IPS-20b (cell line): ENCODE data around the gene CFAP77.
"Not testable (repeated sequence)": the region's sequence is repeated elsewhere in the genome, so short reads cannot be mapped to it uniquely, and the experiment has no call there.

ENCODE experiments used
- H3K27ac ChIP-seq: one replicate; pipeline ENCODE4 v1.5.1; 2013; ENCODE audit warnings: low read length
- H3K27me3 ChIP-seq: 2 replicates; pipeline ENCODE4 v1.6.1; 2013; ENCODE audit warnings: mild to moderate bottlenecking, low read length, inconsistent platforms; ENCODE audit not compliant: insufficient read depth
- H3K36me3 ChIP-seq: 2 replicates; pipeline ENCODE4 v1.6.1; 2013; ENCODE audit warnings: low read depth, mild to moderate bottlenecking, inconsistent platforms, low read length, moderate library complexity; ENCODE audit not compliant: insufficient read depth
- H3K4me1 ChIP-seq: 2 replicates; pipeline ENCODE4 v1.6.1; 2013; ENCODE audit warnings: mild to moderate bottlenecking, control low read depth, inconsistent platforms, low read length, moderate library complexity; ENCODE audit not compliant: insufficient read depth
- H3K4me3 ChIP-seq: 2 replicates; pipeline ENCODE4 v1.5.1; 2013; ENCODE audit warnings: mild to moderate bottlenecking, low read length, inconsistent platforms
- H3K9ac ChIP-seq: 2 replicates; pipeline ENCODE4 v1.6.1; 2013; ENCODE audit warnings: low read depth, mild to moderate bottlenecking, inconsistent platforms, low read length, moderate library complexity
- H3K9me3 ChIP-seq: 2 replicates; pipeline ENCODE4 v1.6.1; 2013; ENCODE audit warnings: mild to moderate bottlenecking, low read depth, low read length, inconsistent platforms; ENCODE audit not compliant: insufficient read depth

CFAP77 gene

GRCh38 chr9:132409828-132410528, at the start of gene CFAP77:
CFAP77 (plus strand) TSS chr9:132410211; CDS start chr9:132410272, 61 bp downstream.
- Histone ChIP-seq H3K36me3 (no peaks in the 10 kb centered on the region), H3K4me1 (peaks cover 9% of the 10 kb centered on the region), H3K9me3 (no peaks in the 10 kb centered on the region), H3K9ac (peak within 1 kb of the TSS; percentile 56; the same call in 1 of the 2 replicates), H3K4me3 (peak within 1 kb of the TSS; percentile 39), H3K27ac (no peak within 1 kb of the TSS), H3K27me3 (peaks cover 63% of the 10 kb centered on the region)

- no peaks in the 10 kb centered on the region for H3K36me3 ChIP-seq
- H3K27me3 ChIP-seq, result no peaks in the 10 kb centered on the region
- no peak overlapping the region for H3K9ac ChIP-seq
- H3K4me1 ChIP-seq, result no peaks in the 10 kb centered on the region
- H3K4me3 ChIP-seq, result no peak overlapping the region
- H3K27ac ChIP-seq, result no peak overlapping the region
- H3K9me3 ChIP-seq, result no peaks in the 10 kb centered on the region
These were observed 45.9 kb upstream of the CFAP77 start for GRCh38 chr9:132364068-132364467.

- Histone ChIP-seq H3K27me3 (no peaks in the 10 kb centered on the region), H3K9ac (no peak overlapping the region), H3K4me3 (no peak overlapping the region), H3K27ac (no peak overlapping the region), H3K9me3 (no peaks in the 10 kb centered on the region), H3K4me1 (no peaks in the 10 kb centered on the region), H3K36me3 (no peaks in the 10 kb centered on the region)
These were observed 44.0 kb upstream of the CFAP77 start for GRCh38 chr9:132365986-132366385.

GRCh38 chr9:132366481-132366880, 43.5 kb upstream of the CFAP77 start:
- no peak overlapping the region for H3K4me3 ChIP-seq
- no peaks in the 10 kb centered on the region for H3K9me3 ChIP-seq
- no peak overlapping the region for H3K27ac ChIP-seq
- no peak overlapping the region for H3K9ac ChIP-seq
- no peaks in the 10 kb centered on the region for H3K36me3 ChIP-seq
- no peaks in the 10 kb centered on the region for H3K4me1 ChIP-seq
- H3K27me3 ChIP-seq, result no peaks in the 10 kb centered on the region

- no peaks in the 10 kb centered on the region for H3K27me3 ChIP-seq
- no peak overlapping the region for H3K4me3 ChIP-seq
- H3K9ac ChIP-seq, result no peak overlapping the region
- no peaks in the 10 kb centered on the region for H3K4me1 ChIP-seq
- H3K27ac ChIP-seq, result no peak overlapping the region
- H3K9me3 ChIP-seq, result no peaks in the 10 kb centered on the region
- H3K36me3 ChIP-seq, result no peaks in the 10 kb centered on the region
These were observed 42.2 kb upstream of the CFAP77 start for GRCh38 chr9:132367613-132368313.

GRCh38 chr9:132369421-132369820, 40.6 kb upstream of the CFAP77 start:
- Histone ChIP-seq H3K4me3 (no peak overlapping the region), H3K4me1 (no peaks in the 10 kb centered on the region), H3K27ac (no peak overlapping the region), H3K9me3 (no peaks in the 10 kb centered on the region), H3K9ac (no peak overlapping the region), H3K27me3 (no peaks in the 10 kb centered on the region), H3K36me3 (no peaks in the 10 kb centered on the region)

GRCh38 chr9:132370592-132370991, 39.4 kb upstream of the CFAP77 start:
- Histone ChIP-seq H3K36me3 (peaks cover 9% of the 10 kb centered on the region), H3K4me1 (no peaks in the 10 kb centered on the region), H3K9ac (no peak overlapping the region), H3K27ac (no peak overlapping the region), H3K9me3 (no peaks in the 10 kb centered on the region), H3K4me3 (no peak overlapping the region), H3K27me3 (no peaks in the 10 kb centered on the region)

GRCh38 chr9:132372177-132373095, 37.6 kb upstream of the CFAP77 start:
- Histone ChIP-seq H3K27me3 (no peaks in the 10 kb centered on the region), H3K9me3 (peaks cover 1% of the 10 kb centered on the region; the same call in 1 of the 2 replicates), H3K4me3 (no peak overlapping the region), H3K27ac (no peak overlapping the region), H3K36me3 (peaks cover 27% of the 10 kb centered on the region), H3K4me1 (no peaks in the 10 kb centered on the region), H3K9ac (no peak overlapping the region; the same call in 1 of the 2 replicates)

- H3K27ac ChIP-seq, H3K4me3 ChIP-seq, H3K27me3 ChIP-seq, H3K4me1 ChIP-seq, H3K9ac ChIP-seq, H3K9me3 ChIP-seq: not testable (repeated sequence)
- peaks cover 66% of the 10 kb centered on the region for H3K36me3 ChIP-seq
These were observed 32.2 kb upstream of the CFAP77 start for GRCh38 chr9:132377769-132378168.

GRCh38 chr9:132378416-132378815, 31.6 kb upstream of the CFAP77 start:
- H3K4me1 ChIP-seq, H3K27me3 ChIP-seq, H3K27ac ChIP-seq, H3K9me3 ChIP-seq, H3K4me3 ChIP-seq, H3K9ac ChIP-seq: not testable (repeated sequence)
- H3K36me3 ChIP-seq, result peaks cover 71% of the 10 kb centered on the region

GRCh38 chr9:132381966-132382541, 28.0 kb upstream of the CFAP77 start:
- Histone ChIP-seq H3K27me3 (no peaks in the 10 kb centered on the region), H3K9me3 (peaks cover 10% of the 10 kb centered on the region; the same call in 1 of the 2 replicates), H3K9ac (no peak overlapping the region), H3K4me3 (no peak overlapping the region), H3K27ac (no peak overlapping the region), H3K36me3 (peaks cover 83% of the 10 kb centered on the region), H3K4me1 (no peaks in the 10 kb centered on the region)
